GM21786 (cell line): ENCODE data around the gene THBS2.

Experiments
- ATAC-seq: cut with Tn5 transposase; IDR thresholded peaks from one replicate; pipeline ENCODE4 v1.9.1; 2021; ENCODE audit not compliant: unreplicated experiment

Gene THBS2

GRCh38 chr6:169251371-169251802 lies 2.3 kb downstream of the THBS2 start:
- ATAC-seq = no peak

GRCh38 chr6:169250660-169251059 lies 3.0 kb downstream of the THBS2 start:
- ATAC-seq = no peak

- no peak for ATAC-seq
Observed at GRCh38 chr6:169249057-169249456, 4.6 kb downstream of the THBS2 start.

- ATAC-seq = no peak
Observed at GRCh38 chr6:169248521-169248971, 5.1 kb downstream of the THBS2 start.

- no peak for ATAC-seq
Observed at GRCh38 chr6:169247991-169248390, 5.7 kb downstream of the THBS2 start.

GRCh38 chr6:169247419-169247818 lies 6.2 kb downstream of the THBS2 start:
- ATAC-seq = no peak

GRCh38 chr6:169246445-169246844 lies 7.2 kb downstream of the THBS2 start:
- ATAC-seq = no peak

- no peak for ATAC-seq
Observed at GRCh38 chr6:169244684-169245383, 8.8 kb downstream of the THBS2 start.

GRCh38 chr6:169243661-169244060 lies 10.0 kb downstream of the THBS2 start:
- no peak for ATAC-seq

- no peak for ATAC-seq
Observed at GRCh38 chr6:169243186-169243585, 10.5 kb downstream of the THBS2 start.

GRCh38 chr6:169241688-169242350 lies 11.8 kb downstream of the THBS2 start:
- no peak for ATAC-seq

GRCh38 chr6:169240591-169241390 lies 12.9 kb downstream of the THBS2 start:
- ATAC-seq = no peak

GRCh38 chr6:169240125-169240524 lies 13.5 kb downstream of the THBS2 start:
- ATAC-seq = no peak

- no peak for ATAC-seq
Observed at GRCh38 chr6:169239181-169239580, 14.5 kb downstream of the THBS2 start.

GRCh38 chr6:169238766-169239165 lies 14.9 kb downstream of the THBS2 start:
- ATAC-seq = no peak

- ATAC-seq = no peak
Observed at GRCh38 chr6:169237496-169238134, 16.0 kb downstream of the THBS2 start.

GRCh38 chr6:169236988-169237387 lies 16.7 kb downstream of the THBS2 start:
- ATAC-seq = no peak

- no peak for ATAC-seq
Observed at GRCh38 chr6:169236545-169236944, 17.1 kb downstream of the THBS2 start.

- no peak for ATAC-seq
Observed at GRCh38 chr6:169235286-169235685, 18.4 kb downstream of the THBS2 start.

- no peak for ATAC-seq
Observed at GRCh38 chr6:169234634-169235033, 19.0 kb downstream of the THBS2 start.

- no peak for ATAC-seq
Observed at GRCh38 chr6:169233832-169234231, 19.8 kb downstream of the THBS2 start.
